ENCODE results near the gene RFWD3. TPM values are rescaled to one million over a fixed set of nuclear protein-coding genes. Genes with fewer than 3 reads are reported as not detected.
A peak's percentile ranks its signal among the peaks of the same experiment; 100 is the strongest.

RFWD3 gene
- polyA plus RNA-seq, 1 donor, result 35.4 TPM

DNA sequence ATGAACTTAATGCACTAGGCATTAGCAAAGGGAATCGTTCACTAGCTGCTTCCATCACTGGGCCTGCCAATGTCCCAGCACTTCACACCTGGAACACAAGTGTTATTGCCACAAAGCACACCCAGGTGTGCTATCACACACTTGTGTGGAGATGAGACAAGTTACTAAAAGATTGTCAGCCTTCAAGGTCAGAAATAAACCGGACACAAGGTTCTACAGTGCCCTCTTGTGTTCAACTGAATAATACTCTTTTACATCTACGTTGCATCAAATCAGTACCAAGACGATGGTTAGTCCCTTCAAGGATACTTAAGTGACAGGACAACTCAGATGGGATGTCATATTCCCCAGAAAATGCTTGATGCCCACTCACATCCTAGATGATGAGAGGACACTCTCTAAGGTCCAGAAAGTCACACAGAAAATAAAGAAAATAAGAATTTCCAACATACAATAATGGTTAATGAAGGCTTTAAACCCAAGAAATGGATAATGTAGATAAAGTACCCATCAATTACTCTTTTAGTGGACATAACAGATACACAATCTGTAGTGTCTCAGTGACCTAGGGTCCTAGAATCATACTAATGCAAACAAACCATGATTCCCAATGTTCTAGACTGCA is 43.4 kb downstream of the RFWD3 start:
- DNase-seq, result peak; percentile 48

- no peak for DNase-seq
Observed at GRCh38 chr16:74622005-74622404, 44.7 kb downstream of the RFWD3 start.

DNA sequence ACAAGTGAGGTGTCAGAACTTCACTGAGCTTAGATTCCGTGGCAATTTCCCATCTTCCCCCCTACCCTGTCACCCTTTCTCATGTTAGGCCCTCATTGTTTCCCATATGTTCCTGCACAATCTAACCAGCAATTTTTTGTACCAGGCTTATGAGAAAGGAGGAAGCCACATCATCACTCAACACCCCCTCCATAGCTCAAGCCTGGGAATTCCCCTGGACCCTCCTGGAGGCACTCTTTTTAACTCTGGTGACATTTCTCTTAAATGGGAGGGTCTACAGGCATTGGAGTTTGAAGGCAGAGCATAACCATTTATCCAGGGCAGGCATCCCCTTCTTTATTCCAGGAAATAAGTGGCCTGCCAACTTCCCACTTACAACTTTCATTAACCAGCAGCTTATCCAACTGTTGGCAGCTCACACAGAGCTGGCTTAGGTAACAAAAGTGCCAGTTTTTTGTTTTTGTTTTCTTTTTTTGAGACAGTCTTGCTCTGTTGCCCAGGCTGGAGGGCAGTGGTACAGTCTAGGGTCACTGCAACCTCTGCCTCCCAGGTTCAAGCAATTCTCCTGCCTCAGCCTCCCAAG is 49.4 kb downstream of the RFWD3 start:
- no peak for DNase-seq

DNA sequence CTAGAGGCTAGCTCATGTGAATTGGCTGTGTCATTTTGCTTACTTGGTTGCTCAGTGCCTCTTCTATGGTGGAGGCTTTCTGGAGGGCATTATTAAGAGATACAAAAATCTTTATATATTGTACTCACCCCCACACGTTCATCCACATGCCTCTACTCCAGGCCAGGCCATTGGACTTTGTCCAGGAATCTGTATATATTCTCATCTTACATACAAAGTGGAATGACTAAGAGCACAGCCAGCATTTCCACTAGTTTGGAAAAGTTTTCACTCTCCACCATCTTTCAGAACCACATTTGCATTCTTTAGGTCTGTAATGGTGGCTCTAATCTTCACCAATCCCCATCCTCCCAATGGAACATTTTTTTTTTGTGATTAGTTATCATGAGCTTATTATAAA is 55.0 kb downstream of the RFWD3 start:
- DNase-seq, result no peak

DNA sequence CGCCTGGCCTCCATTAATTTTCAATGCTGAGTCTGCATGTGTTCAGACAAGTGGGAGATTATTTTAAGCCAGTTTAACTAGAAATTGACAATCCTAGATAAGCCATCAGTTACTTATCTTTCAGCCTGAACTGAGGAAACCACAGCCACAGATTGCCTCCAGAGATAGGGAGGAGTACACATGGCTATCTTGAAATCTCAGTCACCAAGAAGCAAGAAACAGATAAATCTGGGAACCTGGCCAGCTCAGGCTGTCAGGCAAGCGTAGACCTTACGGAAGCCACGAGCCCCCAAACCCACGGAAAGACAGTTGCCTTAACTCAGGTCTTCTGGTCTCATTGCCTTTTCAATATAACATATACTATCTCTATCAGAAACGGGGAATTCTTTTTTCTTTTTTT is 57.7 kb downstream of the RFWD3 start:
- DNase-seq, result no peak

GRCh38 chr16:74608381-74608780 is 58.3 kb downstream of the RFWD3 start:
- DNase-seq, result no peak

DNA sequence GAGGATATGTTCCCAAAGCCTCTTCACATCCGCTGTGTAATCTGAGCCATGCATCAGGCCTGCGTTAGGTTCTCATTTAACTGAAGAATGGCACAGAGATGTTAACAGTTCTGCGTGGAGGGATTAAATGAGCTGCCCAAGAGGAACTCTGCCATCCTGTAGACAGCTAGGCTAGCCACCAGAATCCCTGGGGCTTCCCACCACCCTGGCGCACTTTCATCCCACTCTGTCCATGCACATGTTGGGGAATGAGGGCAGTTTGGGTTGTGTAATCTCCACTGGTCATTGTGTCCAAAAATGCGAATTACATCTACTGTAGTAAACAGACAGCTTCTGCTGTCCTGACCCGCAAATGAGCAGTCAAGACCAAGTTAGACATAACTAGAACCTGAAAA is 58.7 kb downstream of the RFWD3 start:
- DNase-seq, result no peak

- no peak for DNase-seq
Observed at GRCh38 chr16:74607310-74607961, 59.2 kb downstream of the RFWD3 start.

- peak; percentile 90 for DNase-seq
Observed at GRCh38 chr16:74606521-74607309, 60.0 kb downstream of the RFWD3 start, which contains the start of gene GLG1. Gene GLG1, minus strand, starts transcription at chr16:74607114. Its CDS starts 20 bp downstream, at chr16:74607094.

- DNase-seq, result peak; percentile 39
Observed at GRCh38 chr16:74605746-74606520, 60.7 kb downstream of the RFWD3 start.

GRCh38 chr16:74605332-74605731 is 61.3 kb downstream of the RFWD3 start:
- DNase-seq, result no peak

GRCh38 chr16:74603848-74604247 is 62.8 kb downstream of the RFWD3 start:
- DNase-seq, result no peak

- no peak for DNase-seq
Observed at GRCh38 chr16:74601126-74601871, 65.4 kb downstream of the RFWD3 start.

DNA sequence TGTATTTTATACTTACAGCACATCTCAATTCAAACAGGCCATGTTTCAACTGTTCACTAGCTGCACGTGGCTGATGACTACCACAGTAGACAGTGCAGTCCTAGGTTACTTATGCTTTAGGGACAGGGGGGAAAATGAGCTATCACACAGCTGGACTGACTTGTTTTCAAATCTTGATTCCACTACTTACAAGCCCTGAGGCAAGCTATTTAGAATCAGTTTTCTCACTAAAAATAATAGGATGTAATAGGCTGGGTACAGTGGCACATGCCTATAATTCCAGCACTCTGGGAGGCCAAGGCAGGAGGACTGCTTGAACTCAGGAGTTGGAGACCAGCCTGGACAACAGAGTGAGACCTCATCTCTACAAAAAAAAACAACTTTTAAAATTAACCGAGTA is 70.1 kb downstream of the RFWD3 start:
- DNase-seq, result no peak

DNA sequence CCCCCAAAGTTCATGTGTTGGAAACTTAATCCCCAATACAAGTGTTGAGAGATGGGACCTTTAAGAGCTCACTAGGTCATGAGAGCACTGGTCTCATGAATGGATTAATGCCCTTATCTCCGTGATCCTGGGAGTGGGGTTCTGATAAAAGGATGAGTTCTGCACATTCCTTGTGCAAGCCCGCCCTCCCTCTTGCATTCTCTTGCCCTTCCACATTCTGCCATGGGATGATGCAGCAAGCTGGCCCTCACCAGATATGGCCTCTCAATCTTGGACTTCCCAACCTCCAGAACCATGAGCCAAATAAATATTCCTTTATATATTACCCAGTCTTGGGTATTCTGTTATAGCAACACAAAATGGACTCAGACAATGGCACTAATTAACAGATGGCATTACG is 73.8 kb downstream of the RFWD3 start:
- DNase-seq, result no peak

DNA sequence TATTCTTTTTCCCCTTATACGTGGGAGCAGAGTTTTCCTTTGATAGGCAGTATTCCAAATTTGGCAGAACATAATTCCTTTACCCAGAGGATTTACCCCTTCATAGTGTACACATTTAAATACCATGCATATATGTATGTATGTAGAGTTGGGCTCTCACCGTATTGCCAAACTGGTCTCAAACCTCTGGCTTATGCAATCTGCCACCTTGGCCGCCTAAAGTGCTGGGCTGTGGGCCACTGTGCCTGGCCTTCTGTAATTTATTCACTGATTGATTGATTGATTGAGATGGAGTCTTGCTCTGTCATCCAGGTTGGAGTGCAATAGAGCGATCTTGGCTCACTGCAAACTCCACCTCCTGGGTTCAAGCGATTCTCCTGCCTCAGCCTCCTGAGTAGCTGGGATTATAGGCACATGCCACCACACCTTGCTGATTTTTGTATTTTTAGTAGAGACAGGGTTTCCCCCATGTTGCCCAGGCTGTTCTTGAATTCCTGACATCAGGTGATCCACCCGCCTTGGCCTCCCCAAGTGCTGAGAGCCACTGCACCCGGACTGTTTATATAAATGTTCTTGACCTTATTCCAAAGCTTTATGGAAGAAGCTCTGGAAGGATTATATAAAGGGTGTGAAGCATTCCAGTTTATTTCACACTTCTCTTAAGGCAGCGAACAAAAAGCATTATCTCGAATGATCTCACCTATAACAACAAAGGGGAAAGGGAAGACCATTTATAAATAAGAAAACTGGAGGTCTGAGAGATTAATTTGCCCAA is 74.6 kb downstream of the RFWD3 start:
- DNase-seq, result no peak

DNA sequence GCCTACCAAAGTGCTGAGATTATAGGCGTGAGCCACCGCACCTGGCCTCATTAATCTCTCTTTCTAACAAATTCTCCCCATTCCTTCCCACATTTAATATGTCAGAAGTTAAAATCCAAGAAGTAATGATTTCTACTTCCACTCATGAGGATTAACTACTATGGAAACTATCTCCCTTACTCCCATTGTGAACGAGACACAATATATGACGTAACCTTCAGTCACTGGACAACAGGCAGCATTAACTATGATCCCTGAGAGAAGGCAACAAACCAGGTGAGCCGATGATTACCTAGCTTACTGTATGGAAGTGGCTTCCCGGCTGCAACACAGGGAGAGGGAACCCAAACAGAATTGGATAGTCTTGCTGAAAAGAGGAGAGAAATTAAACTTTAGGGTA is 79.7 kb downstream of the RFWD3 start:
- no peak for DNase-seq

DNA sequence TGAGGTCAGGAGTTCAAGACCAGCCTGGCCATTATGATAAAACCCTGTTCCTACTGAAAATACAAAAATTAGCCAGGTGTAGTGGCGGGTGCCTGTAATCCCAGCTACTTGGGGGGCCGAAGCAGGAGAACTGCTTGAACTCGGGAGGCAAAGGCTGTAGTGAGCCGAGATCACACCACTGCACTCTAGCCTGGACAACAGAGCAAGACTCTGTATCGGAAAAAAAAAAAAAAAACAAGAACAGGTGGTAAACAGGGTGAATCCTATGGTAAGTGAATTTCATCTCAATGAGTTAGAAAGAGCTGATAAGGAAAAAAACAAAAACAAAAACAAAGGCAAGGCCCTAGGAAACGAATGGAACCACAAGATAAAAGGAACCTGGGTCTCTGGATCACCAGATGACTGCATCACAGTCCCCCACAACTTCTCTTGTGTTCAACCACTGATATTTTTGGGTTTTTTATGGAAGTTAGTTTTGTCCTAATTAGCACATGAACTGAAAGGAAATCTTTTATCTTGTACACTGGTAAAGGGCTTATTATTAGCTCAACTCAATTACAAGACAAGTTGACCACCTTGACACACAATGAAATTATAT is 80.7 kb downstream of the RFWD3 start:
- DNase-seq, result no peak

GRCh38 chr16:74583926-74584666 is 82.6 kb downstream of the RFWD3 start:
- DNase-seq, result no peak
